Occipital lobe (tissue), 2 donors: ENCODE measurements around the gene WIPI1. TPM values are rescaled to one million over a fixed set of nuclear protein-coding genes. Genes with fewer than 3 reads are reported as not detected.
"Not testable (repeated sequence)": the region's sequence is repeated elsewhere in the genome, so short reads cannot be mapped to it uniquely, and the experiment has no call there.

Source experiments
- DNase-seq: peaks from one replicate; lab custom pipeline; 2025; lab: John Stamatoyannopoulos, UW
- total RNA-seq: library from RNA; depleted of rRNA; stranded (reverse); fragments of >200 nt; gene quantifications from one replicate; pipeline ENCODE4 v1.2.3, GENCODE V29; 2014

Gene WIPI1, protein sequence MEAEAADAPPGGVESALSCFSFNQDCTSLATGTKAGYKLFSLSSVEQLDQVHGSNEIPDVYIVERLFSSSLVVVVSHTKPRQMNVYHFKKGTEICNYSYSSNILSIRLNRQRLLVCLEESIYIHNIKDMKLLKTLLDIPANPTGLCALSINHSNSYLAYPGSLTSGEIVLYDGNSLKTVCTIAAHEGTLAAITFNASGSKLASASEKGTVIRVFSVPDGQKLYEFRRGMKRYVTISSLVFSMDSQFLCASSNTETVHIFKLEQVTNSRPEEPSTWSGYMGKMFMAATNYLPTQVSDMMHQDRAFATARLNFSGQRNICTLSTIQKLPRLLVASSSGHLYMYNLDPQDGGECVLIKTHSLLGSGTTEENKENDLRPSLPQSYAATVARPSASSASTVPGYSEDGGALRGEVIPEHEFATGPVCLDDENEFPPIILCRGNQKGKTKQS
- 10.5 TPM for total RNA-seq

DNA sequence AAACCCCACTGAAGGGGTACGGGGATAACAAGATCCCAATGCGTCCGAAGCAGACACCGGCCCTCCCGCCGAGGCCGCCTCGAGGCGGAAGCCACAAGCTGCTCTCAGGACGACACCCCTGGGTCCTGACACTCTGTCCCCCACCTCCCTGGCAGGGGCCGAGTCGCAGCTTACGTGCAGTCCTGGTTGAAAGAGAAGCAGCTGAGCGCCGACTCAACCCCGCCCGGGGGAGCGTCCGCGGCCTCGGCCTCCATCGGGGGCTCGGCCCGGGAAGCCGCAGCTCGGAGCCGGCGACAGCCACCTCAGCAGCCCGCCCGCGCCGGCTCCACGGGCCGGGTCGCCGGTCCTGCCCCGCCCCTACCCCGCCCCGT is at the start of gene WIPI1:
Gene WIPI1, minus strand, starts transcription at position 329 of the 371 bp plus-strand sequence. Its CDS starts 75 bp downstream, at position 254.
- no peak for DNase-seq

DNA sequence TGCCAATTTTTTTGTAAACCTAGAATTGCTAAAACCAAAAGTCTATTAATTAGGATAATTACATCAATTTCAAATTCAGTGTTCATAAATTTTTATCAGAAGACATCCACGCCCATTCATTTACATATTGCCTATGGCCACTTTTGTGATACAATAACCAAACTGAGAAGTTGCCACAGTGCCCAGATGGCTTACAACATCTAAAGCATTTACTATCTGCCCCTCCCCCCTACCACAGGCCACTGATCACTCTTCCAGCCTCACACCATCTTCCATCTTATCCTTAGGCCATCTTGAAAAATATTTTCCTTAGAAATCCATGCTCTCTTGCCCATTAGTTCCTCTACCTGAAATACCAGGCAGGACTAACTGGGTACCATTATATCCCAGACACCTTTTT is 48.7 kb upstream of the WIPI1 start:
- no peak for DNase-seq

GRCh38 chr17:68501074-68501473 is 43.8 kb upstream of the WIPI1 start:
- no peak for DNase-seq

DNA sequence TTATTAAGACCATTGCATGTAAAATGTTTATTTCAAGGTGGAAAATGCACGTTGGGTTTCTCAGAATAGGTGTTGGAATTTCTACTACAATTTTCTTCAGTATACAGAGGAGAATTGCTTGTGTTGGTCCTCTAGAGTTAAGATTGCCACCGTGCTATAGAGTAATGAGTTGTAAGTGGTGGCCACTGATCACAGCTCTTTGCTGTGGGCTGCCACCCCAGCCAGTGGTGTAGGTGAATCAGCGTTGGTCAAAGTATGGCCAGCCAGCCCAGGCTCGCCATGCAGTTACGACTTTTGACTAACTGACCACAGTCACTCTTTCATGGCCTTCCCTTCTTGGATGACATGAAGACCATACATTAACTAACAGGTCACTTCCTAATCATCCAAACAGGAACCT is 42.3 kb upstream of the WIPI1 start:
- DNase-seq = no peak

DNA sequence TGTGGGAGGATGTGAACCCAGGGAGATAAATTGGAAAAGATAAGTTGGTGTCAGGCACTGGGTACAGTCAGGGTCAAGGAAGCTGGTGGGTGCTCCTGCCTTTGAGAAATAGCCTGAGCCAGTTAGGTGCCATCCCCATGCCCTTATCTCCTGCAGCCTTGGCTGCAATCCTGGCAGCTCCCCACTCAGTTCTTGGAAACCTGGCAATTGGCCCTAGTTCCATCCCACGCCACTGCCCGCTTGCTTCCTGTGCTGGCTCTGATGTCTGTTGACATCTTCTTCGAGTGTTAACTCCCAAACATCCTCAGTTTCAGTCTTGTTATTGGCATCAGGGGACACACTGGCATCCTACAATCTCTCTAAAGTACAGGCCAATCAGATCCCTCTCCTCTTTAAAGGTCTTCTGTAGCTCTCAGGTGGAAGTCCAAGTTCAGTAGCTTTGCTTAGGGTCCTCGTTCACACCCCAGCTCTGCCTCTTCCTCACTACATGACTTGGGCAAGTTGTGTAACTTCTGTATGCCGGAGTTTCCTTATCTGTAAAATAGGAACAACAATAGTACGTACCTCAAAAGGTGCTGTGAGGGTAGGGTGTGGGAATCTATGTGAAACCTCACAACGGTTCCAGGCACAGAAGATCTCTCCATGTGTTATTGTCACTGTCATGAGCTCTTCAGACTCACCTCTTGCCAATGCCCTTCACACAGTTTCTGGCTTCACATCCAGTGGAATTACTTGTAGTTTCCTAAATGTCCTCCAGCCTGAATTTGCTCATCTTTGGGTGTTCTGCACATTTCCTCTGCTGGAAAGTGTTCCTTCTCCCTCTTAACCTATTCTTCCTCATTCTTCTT is 41.4 kb upstream of the WIPI1 start:
- DNase-seq = no peak

DNA sequence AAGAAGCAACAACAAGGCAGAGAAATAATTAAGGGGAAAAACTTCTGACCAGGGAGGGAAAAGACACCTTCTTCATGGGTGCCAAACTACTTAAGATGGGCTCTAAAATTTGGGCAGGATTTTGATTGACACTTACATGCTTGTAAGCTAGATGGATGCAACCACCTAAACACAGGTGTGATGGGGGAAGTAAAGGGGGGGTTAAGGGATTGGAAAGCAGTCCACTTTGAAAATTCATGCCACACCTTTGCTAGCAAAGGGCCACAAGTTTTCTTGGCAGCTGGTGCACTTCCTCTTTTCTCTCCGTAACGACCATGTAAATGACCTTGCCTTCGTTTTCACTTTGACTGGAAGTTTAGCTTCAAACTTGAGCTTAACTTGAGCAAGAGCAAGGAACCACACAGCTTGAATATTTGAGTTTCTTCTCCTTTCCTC is 40.6 kb upstream of the WIPI1 start:
- no peak for DNase-seq

GRCh38 chr17:68495081-68495480 is 37.8 kb upstream of the WIPI1 start:
- no peak for DNase-seq

DNA sequence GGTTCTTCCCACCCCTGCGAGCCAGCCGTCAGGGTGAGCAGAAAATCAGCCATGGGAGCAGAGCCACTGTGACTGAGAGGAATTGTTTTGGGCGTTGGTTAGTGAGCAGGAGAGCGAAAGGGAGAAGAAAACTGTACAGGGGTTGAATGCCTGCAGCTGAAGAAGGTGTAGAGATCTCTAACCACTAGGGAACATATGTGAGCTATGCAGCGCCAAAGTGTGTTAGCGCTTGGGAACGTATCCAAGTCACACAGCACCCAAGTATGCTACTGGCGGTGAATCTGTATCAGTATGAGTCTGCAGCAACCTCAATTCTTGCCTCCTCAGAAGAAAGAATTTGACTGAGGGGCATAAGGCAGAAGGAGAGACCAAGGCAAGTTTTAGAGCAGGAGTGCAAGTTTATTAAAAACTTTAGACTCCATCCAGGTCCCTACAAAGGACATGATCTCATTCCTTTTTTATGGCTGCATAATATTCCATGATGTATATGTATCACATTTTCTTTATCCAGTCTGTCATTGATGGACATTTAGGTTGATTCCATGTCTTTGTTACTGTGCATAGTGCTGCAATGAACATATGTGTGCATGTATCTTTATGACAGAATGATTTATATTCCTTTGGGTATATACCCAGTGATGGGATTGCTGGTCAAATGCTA is 35.2 kb upstream of the WIPI1 start:
- not testable (repeated sequence) for DNase-seq

DNA sequence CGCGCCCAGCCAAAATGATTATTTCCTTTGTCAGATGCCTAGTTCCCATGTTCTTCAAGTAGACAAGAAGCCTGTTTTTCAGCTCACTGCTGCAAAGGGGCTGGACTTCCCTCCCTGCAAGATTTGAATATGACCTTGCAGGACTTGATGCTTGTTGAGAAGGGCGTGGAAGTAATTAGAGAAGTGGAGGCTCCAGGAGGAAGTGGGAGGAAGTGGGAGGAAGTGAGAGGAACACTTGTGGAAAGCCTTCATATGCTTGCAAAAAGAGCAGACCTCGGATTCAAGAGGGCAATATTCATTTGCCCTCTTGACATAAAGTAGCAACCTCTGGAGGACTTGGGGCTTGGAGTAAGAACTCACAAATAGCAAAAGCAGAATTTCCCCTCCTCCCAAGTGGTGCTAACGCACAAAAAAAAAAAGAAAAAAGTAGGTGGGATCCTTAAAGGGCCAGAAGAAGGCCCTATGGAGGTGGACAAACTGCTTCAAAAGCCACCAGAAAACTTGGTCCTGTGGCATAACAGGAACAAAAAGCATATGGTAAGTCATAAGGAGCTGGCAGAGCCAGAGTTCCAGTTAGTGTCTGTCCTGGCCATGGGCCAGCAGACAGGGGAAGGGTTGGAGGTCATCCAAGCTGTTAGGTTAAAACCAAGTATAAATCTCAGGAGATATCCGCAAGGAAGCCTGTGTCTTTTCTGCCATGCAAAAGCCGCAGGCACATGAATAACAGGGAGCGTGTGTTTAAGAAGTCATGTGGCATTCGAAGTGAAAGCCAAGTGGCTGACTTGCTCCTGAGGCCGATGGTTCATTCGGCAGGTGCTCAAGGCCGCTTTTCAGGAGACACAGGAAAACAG is 34.3 kb upstream of the WIPI1 start:
- no peak for DNase-seq

DNA sequence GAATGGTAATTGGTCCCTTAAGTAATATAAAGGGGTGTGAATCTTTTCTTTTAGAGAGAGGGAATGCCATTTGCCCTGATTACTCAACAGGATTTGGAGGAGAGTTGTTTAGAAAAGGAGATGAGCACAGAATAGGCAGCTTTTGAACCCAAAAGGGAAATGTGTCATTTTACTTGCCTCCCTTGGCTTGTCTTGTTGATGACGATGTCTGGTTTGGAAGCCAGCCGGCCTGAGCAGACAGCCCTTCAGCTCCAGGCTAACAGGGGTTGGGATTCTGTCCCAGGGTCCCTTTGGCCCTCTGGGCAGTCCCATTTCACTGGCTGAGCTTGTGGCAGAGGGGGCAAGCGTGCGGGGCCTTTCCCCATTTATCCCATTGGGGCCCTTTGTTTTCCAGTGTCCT is 32.6 kb upstream of the WIPI1 start:
- DNase-seq = no peak

DNA sequence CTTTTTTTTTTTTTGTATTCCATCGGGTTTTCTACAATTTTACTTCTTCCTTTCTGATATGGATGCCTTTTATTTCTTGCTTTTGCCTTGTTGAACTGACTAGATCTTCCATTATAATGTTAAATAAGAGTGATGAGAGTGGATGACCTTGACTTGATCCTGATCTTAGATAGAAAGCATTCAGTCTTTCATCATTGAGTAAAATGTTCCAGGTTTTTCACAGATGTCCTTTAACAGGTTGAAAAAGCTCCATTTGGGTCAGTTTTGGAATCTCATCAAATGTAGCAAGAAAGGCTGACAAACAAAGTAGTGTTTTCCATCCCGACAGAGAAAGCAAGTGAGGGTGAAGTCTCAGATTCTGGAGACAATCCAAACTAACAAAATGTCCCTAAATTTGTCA is 27.2 kb upstream of the WIPI1 start:
- DNase-seq = no peak

GRCh38 chr17:68482576-68483041 is 25.3 kb upstream of the WIPI1 start:
- DNase-seq = no peak

DNA sequence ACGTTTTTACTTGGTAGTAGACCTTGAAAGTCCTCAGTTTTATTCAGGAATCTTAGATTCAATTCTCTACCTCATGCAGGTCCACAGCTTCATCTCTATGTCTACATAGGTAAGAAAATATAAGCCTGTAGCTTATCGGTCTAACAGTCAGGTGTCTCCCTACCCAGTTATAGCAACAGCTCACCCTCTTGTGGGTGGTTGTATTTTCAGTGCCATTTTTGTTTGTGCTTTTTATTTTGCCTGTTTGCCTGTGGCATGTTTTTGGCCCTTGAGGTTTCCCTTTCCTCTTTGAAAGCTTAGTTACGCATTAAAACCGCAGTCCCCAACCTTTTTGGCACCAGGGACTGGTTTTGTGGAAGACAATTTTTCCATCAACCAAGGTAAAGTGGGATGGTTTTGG is 23.6 kb upstream of the WIPI1 start:
- DNase-seq = no peak

- DNase-seq = no peak
These were observed 13.7 kb upstream of the WIPI1 start for GRCh38 chr17:68470961-68471360.

DNA sequence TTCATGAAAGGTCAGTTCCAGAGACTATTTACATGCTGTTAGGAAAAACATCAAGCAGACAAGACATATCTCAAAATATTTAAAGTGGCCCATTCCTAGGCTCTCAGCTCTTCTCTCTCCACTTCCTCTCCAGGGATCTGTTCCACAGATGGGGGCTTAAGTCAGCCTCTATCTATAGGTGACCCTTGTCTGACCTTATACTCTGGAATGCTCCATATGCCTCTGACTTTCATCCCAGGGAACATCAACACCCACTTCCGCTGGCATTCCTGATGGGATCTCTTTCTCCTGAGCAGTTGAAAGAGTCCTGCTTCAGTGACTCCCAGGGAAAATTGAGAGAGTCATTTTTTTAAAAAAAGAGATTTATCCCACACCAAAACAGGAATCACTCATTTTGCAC is 11.5 kb upstream of the WIPI1 start:
- no peak for DNase-seq

DNA sequence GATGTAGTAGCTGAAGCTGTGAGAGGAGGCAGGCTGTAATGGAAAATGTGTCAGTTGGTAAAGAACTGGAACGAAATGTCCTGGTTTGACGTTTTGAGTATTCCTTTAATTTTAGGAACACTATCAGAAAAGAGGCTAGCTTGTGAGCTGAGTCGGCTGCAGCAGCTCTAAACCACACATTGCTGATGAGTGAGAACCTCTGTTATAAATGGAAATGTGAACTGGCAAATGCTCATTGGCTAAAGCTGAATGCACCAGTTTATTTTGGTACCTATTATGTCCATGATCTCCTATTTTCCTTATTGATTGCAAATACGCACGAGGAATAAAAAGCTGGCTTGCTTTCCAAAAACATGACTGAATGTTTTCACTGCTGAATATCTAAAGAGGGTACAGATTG is 11.0 kb upstream of the WIPI1 start:
- no peak for DNase-seq

DNA sequence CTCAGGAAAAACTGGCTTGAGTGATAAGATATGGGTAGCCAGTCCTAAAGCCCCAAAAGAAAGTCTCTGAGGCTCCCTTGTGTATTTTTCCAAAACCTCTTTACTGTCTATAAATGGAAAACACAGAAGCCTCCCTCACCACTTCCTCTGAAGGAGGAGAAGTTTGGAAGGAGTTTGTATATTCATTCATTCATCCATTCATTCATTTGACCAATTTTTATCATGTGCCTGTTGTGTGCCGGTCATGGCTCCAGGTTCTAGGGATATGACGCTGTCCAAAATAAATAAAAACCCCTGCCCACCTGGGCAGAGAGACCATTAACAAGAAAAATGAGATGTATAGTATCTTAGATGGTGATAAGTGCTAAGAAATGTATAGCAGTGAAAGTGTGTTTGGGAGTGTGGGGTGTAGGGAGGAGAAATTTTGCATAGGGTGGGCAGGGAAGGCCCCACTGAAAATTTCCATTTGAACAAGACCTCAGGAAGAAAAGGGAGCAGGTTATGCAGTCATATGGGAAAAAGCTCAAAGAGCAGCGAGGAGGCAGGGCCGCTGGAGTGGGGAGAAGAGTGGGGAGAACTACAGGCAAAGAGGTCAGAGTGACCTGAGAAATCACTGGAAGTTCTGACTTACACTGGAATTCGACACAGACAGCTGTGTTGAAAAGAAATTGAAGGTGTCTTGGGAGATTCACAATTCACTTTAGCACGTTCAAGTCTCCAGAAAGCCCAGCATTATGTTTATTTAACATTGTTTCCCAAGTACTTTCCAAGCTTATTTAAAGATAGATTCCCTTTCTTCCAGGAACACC is 6.1 kb upstream of the WIPI1 start:
- DNase-seq = no peak

DNA sequence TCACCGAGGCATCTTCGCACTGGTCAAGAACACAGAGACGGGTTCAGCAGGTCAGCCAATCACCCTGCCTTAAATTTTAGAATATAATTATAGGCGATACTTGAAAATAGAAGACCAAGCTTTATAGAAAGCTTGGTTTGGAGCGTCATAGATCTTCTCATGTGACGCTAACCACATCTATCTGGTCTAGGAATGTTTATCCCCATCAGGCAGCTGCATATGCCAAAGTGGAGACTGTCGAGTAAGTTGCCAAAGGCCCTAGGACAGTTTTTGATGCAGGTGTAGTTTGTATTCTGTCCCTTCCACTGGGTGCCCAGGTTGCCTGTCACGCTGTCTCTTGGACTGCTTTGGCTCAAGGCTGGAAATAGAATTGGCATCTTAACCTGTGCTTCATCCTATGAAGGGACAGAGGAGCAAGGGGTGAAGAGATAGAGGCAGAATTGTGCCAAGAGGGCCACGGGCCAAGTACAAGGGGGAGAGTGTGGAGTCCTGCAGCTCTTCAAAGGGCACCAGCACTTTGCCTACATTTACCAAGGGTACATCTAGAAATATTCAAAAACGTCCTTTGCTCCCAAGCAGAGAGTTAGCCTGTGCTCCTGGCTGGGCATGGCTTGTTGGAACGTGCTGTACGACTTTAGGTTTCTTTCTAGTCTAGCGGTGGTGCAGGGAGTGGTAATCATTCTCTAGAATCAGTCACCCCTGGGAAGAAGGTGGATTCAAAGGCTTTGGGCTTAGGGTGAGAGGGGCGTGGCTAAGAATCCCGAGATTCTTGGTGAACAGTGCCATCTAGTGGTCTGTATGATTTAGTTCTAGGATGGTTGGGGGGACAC is 5.3 kb upstream of the WIPI1 start:
- peak; percentile 31 for DNase-seq

DNA sequence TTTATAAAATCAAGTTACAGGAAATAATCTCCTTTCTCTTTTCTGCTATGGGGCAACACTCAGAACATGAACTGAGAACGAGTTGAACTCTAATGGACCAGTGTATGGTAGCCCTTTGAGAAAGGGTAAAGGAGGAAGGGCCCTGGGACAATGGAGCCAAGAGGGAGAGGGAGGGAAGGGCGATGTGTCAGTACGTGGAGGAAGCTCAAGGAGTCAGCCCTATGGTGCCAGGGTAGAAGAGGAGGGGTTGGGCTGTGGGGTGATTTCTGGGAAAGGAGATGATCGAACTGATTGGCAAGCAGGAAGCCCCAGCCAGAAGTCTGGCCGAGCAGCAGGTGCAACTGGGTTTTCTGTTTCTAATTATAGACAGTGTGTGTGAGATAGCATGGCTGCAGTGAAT is 4.3 kb upstream of the WIPI1 start:
- DNase-seq = no peak
